Trophoblast cell (in vitro differentiated cells and primary cell): ENCODE measurements around the gene UGT3A1.

Experiments
- DNase-seq, 2 donors: peaks; one replicate each; pipeline ENCODE4 v3.0.0-alpha.2; 2016
- H2AFZ ChIP-seq: 2 replicates; pipeline ENCODE4 v1.6.1; 2013; ENCODE audit warnings: low read length, moderate library complexity, mild to moderate bottlenecking; ENCODE audit not compliant: insufficient read depth, poor library complexity
- H2AK5ac ChIP-seq: 2 replicates; pipeline ENCODE4 v1.6.1; 2013; ENCODE audit warnings: mild to moderate bottlenecking, low read length
- H2BK120ac ChIP-seq: 2 replicates; pipeline ENCODE4 v1.6.1; 2013; ENCODE audit warnings: low read length, mild to moderate bottlenecking, moderate library complexity; ENCODE audit not compliant: insufficient read depth, poor library complexity
- H2BK12ac ChIP-seq: 2 replicates; pipeline ENCODE4 v1.6.1; 2013; ENCODE audit warnings: mild to moderate bottlenecking, low read length, moderate library complexity
- H2BK5ac ChIP-seq: 2 replicates; pipeline ENCODE4 v1.6.1; 2013; ENCODE audit warnings: low read length, low read depth, moderate library complexity, mild to moderate bottlenecking; ENCODE audit not compliant: poor library complexity
- H3K14ac ChIP-seq: 2 replicates; pipeline ENCODE4 v1.6.1; 2013; ENCODE audit warnings: mild to moderate bottlenecking, low read length
- H3K18ac ChIP-seq: 2 replicates; pipeline ENCODE4 v1.6.1; 2013; ENCODE audit warnings: mild to moderate bottlenecking, low read length
- H3K23ac ChIP-seq: 2 replicates; pipeline ENCODE4 v1.6.1; 2013; ENCODE audit warnings: low read length
- H3K27ac ChIP-seq: 2 replicates; pipeline ENCODE4 v1.5.1; 2013; ENCODE audit warnings: low read depth, mild to moderate bottlenecking, inconsistent platforms, low read length, moderate library complexity
- H3K27me3 ChIP-seq: 2 replicates; pipeline ENCODE4 v1.6.1; 2013; ENCODE audit warnings: inconsistent platforms, mild to moderate bottlenecking, low read length, moderate library complexity; ENCODE audit not compliant: insufficient read depth
- H3K36me3 ChIP-seq, 2 experiments: 1 replicate in 1 of 2; 2 replicates in 1 of 2; pipeline ENCODE4 v1.6.1; 2013; ENCODE audit warnings: low read length in 2 of 2, mild to moderate bottlenecking in 2 of 2, moderate library complexity in 1 of 2; ENCODE audit not compliant: insufficient read depth in 2 of 2, control insufficient read depth in 1 of 2
- H3K4ac ChIP-seq: 2 replicates; pipeline ENCODE4 v1.6.1; 2013; ENCODE audit warnings: low read depth, mild to moderate bottlenecking, low read length, moderate library complexity
- H3K4me1 ChIP-seq, 2 experiments: 1 replicate in 1 of 2; 2 replicates in 1 of 2; pipeline ENCODE4 v1.6.1; 2013; ENCODE audit warnings: low read length in 2 of 2, mild to moderate bottlenecking in 2 of 2, moderate library complexity in 1 of 2; ENCODE audit not compliant: insufficient read depth in 2 of 2, control insufficient read depth in 1 of 2
- H3K4me2 ChIP-seq: 2 replicates; pipeline ENCODE4 v1.6.1; 2013; ENCODE audit warnings: inconsistent platforms, mild to moderate bottlenecking, low read length, moderate library complexity
- H3K4me3 ChIP-seq: 2 replicates; pipeline ENCODE4 v1.5.1; 2013; ENCODE audit warnings: mild to moderate bottlenecking, low read depth, low read length, inconsistent platforms
- H3K79me1 ChIP-seq: one replicate; pipeline ENCODE4 v1.6.1; 2013; ENCODE audit warnings: low read length
- H3K79me2 ChIP-seq: 2 replicates; pipeline ENCODE4 v1.6.1; 2013; ENCODE audit warnings: low read length, mild to moderate bottlenecking; ENCODE audit not compliant: control insufficient read depth, insufficient read depth, poor library complexity
- H3K9ac ChIP-seq: 2 replicates; pipeline ENCODE4 v1.6.1; 2013; ENCODE audit warnings: mild to moderate bottlenecking, low read length
- H3K9me3 ChIP-seq: 2 replicates; pipeline ENCODE4 v1.6.1; 2013; ENCODE audit warnings: low read depth, mild to moderate bottlenecking, control low read depth, inconsistent platforms, low read length; ENCODE audit not compliant: insufficient read depth
- H4K12ac ChIP-seq: 2 replicates; pipeline ENCODE4 v1.6.1; 2013; ENCODE audit warnings: low read depth, mild to moderate bottlenecking, low read length, moderate library complexity
- H4K8ac ChIP-seq: 2 replicates; pipeline ENCODE4 v1.6.1; 2013; ENCODE audit warnings: low read depth, mild to moderate bottlenecking, low read length, moderate library complexity
- H4K91ac ChIP-seq: one replicate; pipeline ENCODE4 v1.6.1; 2013; ENCODE audit warnings: low read depth, mild to moderate bottlenecking, low read length, moderate library complexity
- WGBS: extraction: QIAGEN DNeasy Blood & Tissue Kit; methylation state at CpG from one replicate; pipeline ENCODE4 v1.1.7; 2013; ENCODE audit warnings: missing lambda C conversion rate; ENCODE audit not compliant: insufficient read length, insufficient coverage; ENCODE audit errors: extremely low coverage; 5-methylcytosine and 5-hydroxymethylcytosine counted together

Gene UGT3A1

GRCh38 chr5:35921930-35922329 is 69.3 kb downstream of the UGT3A1 start:
- no peaks in the 10 kb centered on the region for H3K4me1 ChIP-seq
- H3K4me2 ChIP-seq = no peak overlapping the region
- H3K14ac ChIP-seq = no peak overlapping the region
- no peak overlapping the region for H3K27ac ChIP-seq
- DNase-seq = no peak
- no peak overlapping the region for H3K4ac ChIP-seq
- H2AK5ac ChIP-seq = no peak overlapping the region
- H4K91ac ChIP-seq = no peak overlapping the region
- no peaks in the 10 kb centered on the region for H3K9me3 ChIP-seq
- H3K9ac ChIP-seq = no peak overlapping the region
- no peaks in the 10 kb centered on the region for H3K27me3 ChIP-seq
- H4K12ac ChIP-seq = no peak overlapping the region
- no peak overlapping the region for H2BK12ac ChIP-seq
- H2AFZ ChIP-seq = no peak overlapping the region
- no peak overlapping the region for H2BK120ac ChIP-seq
- no peaks in the 10 kb centered on the region for H3K79me1 ChIP-seq
- no peaks in the 10 kb centered on the region for H3K36me3 ChIP-seq
- H3K4me3 ChIP-seq = no peak overlapping the region
- no peak overlapping the region for H3K23ac ChIP-seq
- no peak overlapping the region for H3K18ac ChIP-seq
- H2BK5ac ChIP-seq = no peak overlapping the region
- H3K79me2 ChIP-seq = no peaks in the 10 kb centered on the region
- WGBS = no CpG with 5 or more reads among the region's 5 CpGs
- H4K8ac ChIP-seq = no peak overlapping the region

GRCh38 chr5:35920890-35921289 is 70.3 kb downstream of the UGT3A1 start:
- Histone ChIP-seq H3K9ac (no peak overlapping the region), H3K9me3 (no peaks in the 10 kb centered on the region), H3K79me2 (no peaks in the 10 kb centered on the region), H3K4me2 (no peak overlapping the region), H3K4ac (no peak overlapping the region), H3K79me1 (no peaks in the 10 kb centered on the region), H3K36me3 (no peaks in the 10 kb centered on the region), H2AFZ (no peak overlapping the region), H3K18ac (no peak overlapping the region), H2BK12ac (no peak overlapping the region), H3K27me3 (no peaks in the 10 kb centered on the region), H4K91ac (no peak overlapping the region), H3K4me1 (no peaks in the 10 kb centered on the region), H3K23ac (no peak overlapping the region), H2AK5ac (no peak overlapping the region), H4K12ac (no peak overlapping the region), H3K27ac (no peak overlapping the region), H3K4me3 (no peak overlapping the region), H2BK120ac (no peak overlapping the region), H4K8ac (no peak overlapping the region), H2BK5ac (no peak overlapping the region), H3K14ac (no peak overlapping the region)
- WGBS = no CpG with 5 or more reads among the region's 11 CpGs
- peak; percentile 22 to 48 for DNase-seq

- Histone ChIP-seq H2BK120ac (no peak overlapping the region), H4K91ac (no peak overlapping the region), H3K18ac (no peak overlapping the region), H3K9ac (no peak overlapping the region), H3K79me1 (no peaks in the 10 kb centered on the region), H4K12ac (no peak overlapping the region), H3K4me2 (no peak overlapping the region), H3K4ac (no peak overlapping the region), H3K14ac (no peak overlapping the region), H3K27ac (no peak overlapping the region), H2BK5ac (no peak overlapping the region), H3K9me3 (no peaks in the 10 kb centered on the region), H3K23ac (no peak overlapping the region), H2BK12ac (no peak overlapping the region), H3K79me2 (no peaks in the 10 kb centered on the region), H3K36me3 (no peaks in the 10 kb centered on the region), H2AK5ac (no peak overlapping the region), H3K27me3 (no peaks in the 10 kb centered on the region), H3K4me1 (no peaks in the 10 kb centered on the region), H2AFZ (no peak overlapping the region), H3K4me3 (no peak overlapping the region), H4K8ac (no peak overlapping the region)
- no CpG with 5 or more reads among the region's 4 CpGs for WGBS
- DNase-seq = peak in 1 of 2 donors; percentile 40
These were observed 72.0 kb downstream of the UGT3A1 start for GRCh38 chr5:35919191-35919590.

- DNase-seq = no peak
- Histone ChIP-seq H3K27ac (no peak overlapping the region), H4K12ac (no peak overlapping the region), H3K4me3 (no peak overlapping the region), H3K4me2 (no peak overlapping the region), H3K14ac (no peak overlapping the region), H4K8ac (no peak overlapping the region), H3K9ac (no peak overlapping the region), H2AK5ac (no peak overlapping the region), H3K4me1 (peaks cover 0 to 2% of the 10 kb centered on the region in 2 experiments), H2BK120ac (no peak overlapping the region), H3K36me3 (no peaks in the 10 kb centered on the region), H2BK5ac (no peak overlapping the region), H2BK12ac (no peak overlapping the region), H2AFZ (no peak overlapping the region), H3K4ac (no peak overlapping the region), H3K23ac (no peak overlapping the region), H3K9me3 (peaks cover 3% of the 10 kb centered on the region), H3K79me1 (no peaks in the 10 kb centered on the region), H3K79me2 (no peaks in the 10 kb centered on the region), H3K18ac (no peak overlapping the region), H3K27me3 (no peaks in the 10 kb centered on the region), H4K91ac (no peak overlapping the region)
These were observed 82.4 kb downstream of the UGT3A1 start for GRCh38 chr5:35908814-35909213.
